Ovary (tissue), 9 donors: ENCODE results near the gene CSF2. TPM values are rescaled to one million over a fixed set of nuclear protein-coding genes. Genes with fewer than 3 reads are reported as not detected.

Source experiments
- DNase-seq, 5 donors: peaks; one replicate each; pipeline ENCODE4 v3.0.0-alpha.2; 2019 to 2020
- H3K27ac ChIP-seq, 2 donors: fragments of 200-600 bp; one replicate each; pipeline versions ENCODE4 v1.5.1 to v1.8.0; 2019 to 2022
- H3K27me3 ChIP-seq: fragments of 200-600 bp; one replicate; pipeline ENCODE4 v1.8.0; 2022
- H3K36me3 ChIP-seq: fragments of 200-600 bp; sonication (generic); one replicate; pipeline ENCODE4 v1.5.1; 2019
- H3K4me1 ChIP-seq: one replicate; pipeline ENCODE4 v1.8.1; 2013; ENCODE audit warnings: mild to moderate bottlenecking, moderate library complexity; ENCODE audit not compliant: insufficient read depth
- H3K4me3 ChIP-seq: fragments of 200-600 bp; sonication (generic); one replicate; pipeline ENCODE4 v1.5.1; 2017
- H3K9me3 ChIP-seq, 2 donors: fragments of 200-600 bp in 1 of 2; sonication (generic) in 1 of 2; one replicate each; pipeline versions ENCODE4 v1.5.1 to v1.8.1; 2013 to 2019; ENCODE audit warnings: mild to moderate bottlenecking in 1 of 2, moderate library complexity in 1 of 2
- EP300 ChIP-seq: sonication (generic); formaldehyde crosslinking; IDR thresholded peaks from one replicate; pipeline ENCODE4 v1.6.1; 2017; ENCODE audit warnings: antibody characterized with exemption
- POLR2A ChIP-seq: fragments of 450-650 bp; IDR thresholded peaks from one replicate; pipeline ENCODE4 v1.6.1; 2017; ENCODE audit warnings: antibody characterized with exemption, mild to moderate bottlenecking, moderate library complexity
- WGBS, 3 donors: extraction: QIAGEN DNeasy Blood & Tissue Kit in 1 of 3; methylation state at CpG; one replicate each; pipeline versions ENCODE4 v1.1.5 to v1.1.7; 2013 to 2017; 5-methylcytosine and 5-hydroxymethylcytosine counted together
- intact Hi-C, 4 donors: fragments of 100-400 bp; cut with DNase I; formaldehyde crosslinking; loops; one replicate each; pipeline versions ENCODE4 v1.11.0 to v1.15.1; 2022 to 2023
- polyA plus RNA-seq, 2 donors: library from polyadenylated mRNA; stranded (reverse); fragments of 200-250 nt in 1 of 2; fragments of 350-450 nt in 1 of 2; fragmentation: Illumina TruSeq in 1 of 2; extraction: RNeasy Lipid Tissue Mini Kit (QIAGEN cat#74804) in 1 of 2; gene quantifications; one replicate each; pipeline ENCODE4 v1.2.3, GENCODE V29; 2013 to 2014
- total RNA-seq, 7 donors: library from RNA; depleted of rRNA in 2 of 7; stranded (reverse); fragments of >200 nt in 2 of 7; fragmentation: NEBNext Ultra II Directional in 3 of 7; extraction: Animal tissue kit (Norgen Biotek cat#: 25700) in 3 of 7; gene quantifications; one replicate each; pipeline versions ENCODE4 v1.1.0 to v1.2.4, GENCODE V29; 2016 to 2023
- TF ChIP-seq, protein P1 (sequence below), 3 donors: fragments of 450-650 bp in 2 of 3; fragments of 200-600 bp in 1 of 3; IDR thresholded peaks; one replicate each; pipeline versions ENCODE4 v1.5.1 to v1.8.0; 2016 to 2022; ENCODE audit warnings: antibody characterized with exemption in 3 of 3, mild to moderate bottlenecking in 1 of 3
- donor health status: DM: no; HTN: no; CAD: no; lungs with moderate emphysema.
- donor health status: DM: no; HTN: no; CAD: no.
- donor health status: Bipolar disorder and iron deficiency.
- donor health status: DM: yes; HTN: yes; CAD: no.
- donor health status: DM: no; HTN: no; CAD: no.
- donor health status: DM: yes; HTN: yes; CAD: no.

Gene CSF2
- total and polyA plus RNA-seq, 9 donors = 0.28 TPM; not detected in 8

DNA sequence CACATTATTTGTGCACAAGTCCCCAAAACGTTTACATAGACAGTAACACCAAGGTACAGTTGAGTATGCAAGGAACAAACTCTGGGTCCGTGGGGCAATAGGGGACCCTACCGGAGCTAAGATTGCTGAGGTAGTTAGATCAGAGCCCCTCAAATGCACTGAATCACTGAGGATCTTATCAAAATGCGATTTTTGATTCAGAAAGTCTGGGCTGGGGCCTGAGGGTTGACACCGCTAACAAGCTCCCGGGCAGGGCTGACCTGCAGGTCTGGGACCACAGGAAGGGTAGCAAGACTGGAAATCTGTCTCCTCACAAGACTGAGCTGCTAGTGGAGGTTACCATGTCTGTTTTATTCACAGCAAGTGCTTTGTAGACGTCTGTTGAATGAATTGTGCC, 14.9 kb upstream of the CSF2 start:
- Histone ChIP-seq H3K4me1 (no peaks in the 10 kb centered on the region), H3K27ac (no peak overlapping the region), H3K9me3 (no peaks in the 10 kb centered on the region), H3K4me3 (no peak overlapping the region), H3K36me3 (no peaks in the 10 kb centered on the region), H3K27me3 (no peaks in the 10 kb centered on the region)
- DNase-seq = peak in 2 of 5 donors; percentile 4 to 7
- intact Hi-C loops = no loop called here
- WGBS, 3 donors = 78 to 80% (median 79%) methylated on average over 7 of the region's 7 CpGs
- TF ChIP-seq EP300 (no peak), POLR2A (no peak)
- TF ChIP-seq, protein P1, sequence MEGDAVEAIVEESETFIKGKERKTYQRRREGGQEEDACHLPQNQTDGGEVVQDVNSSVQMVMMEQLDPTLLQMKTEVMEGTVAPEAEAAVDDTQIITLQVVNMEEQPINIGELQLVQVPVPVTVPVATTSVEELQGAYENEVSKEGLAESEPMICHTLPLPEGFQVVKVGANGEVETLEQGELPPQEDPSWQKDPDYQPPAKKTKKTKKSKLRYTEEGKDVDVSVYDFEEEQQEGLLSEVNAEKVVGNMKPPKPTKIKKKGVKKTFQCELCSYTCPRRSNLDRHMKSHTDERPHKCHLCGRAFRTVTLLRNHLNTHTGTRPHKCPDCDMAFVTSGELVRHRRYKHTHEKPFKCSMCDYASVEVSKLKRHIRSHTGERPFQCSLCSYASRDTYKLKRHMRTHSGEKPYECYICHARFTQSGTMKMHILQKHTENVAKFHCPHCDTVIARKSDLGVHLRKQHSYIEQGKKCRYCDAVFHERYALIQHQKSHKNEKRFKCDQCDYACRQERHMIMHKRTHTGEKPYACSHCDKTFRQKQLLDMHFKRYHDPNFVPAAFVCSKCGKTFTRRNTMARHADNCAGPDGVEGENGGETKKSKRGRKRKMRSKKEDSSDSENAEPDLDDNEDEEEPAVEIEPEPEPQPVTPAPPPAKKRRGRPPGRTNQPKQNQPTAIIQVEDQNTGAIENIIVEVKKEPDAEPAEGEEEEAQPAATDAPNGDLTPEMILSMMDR (IDR thresholded peaks at IDR 0.05) = no peak

DNA sequence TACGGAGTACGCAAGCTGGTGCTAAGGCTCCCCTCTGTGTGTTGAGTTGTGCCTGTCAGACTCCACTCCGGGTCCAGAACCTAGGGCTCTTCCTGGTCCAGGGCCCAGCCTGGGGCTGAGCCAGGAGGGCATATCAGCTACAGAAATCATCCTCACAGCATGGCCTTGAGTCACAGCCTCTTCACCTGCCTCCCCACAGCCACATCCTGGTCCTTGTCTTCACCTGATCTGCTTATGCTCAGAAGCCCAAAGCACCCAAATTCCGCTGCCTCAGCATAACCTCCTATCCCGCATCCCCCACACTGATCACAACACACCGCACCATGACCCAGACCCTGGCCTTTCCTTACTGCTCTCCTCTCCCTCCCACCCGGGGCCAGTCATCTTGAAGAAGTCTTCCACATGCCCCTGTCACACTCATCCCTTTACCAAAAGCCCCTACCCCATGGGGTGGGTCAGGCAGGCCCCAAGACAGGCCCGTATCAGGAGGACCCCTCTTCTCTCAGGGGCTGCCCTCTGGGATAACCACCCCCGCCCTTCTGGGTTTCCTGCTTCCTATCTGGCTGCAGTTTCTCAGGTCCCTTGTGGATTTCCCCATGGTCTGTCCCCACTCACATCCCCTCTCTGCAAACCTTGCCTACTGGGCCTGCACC, 14.4 kb upstream of the CSF2 start:
- H3K27me3 ChIP-seq = no peaks in the 10 kb centered on the region
- TF ChIP-seq, protein P1 (IDR thresholded peaks at IDR 0.05) = no peak
- no peak for TF ChIP-seq POLR2A
- no peak for TF ChIP-seq EP300
- 71 to 84% (median 78%) methylated on average over 9 of the region's 9 CpGs for WGBS, 3 donors
- H3K36me3 ChIP-seq = no peaks in the 10 kb centered on the region
- peak in 3 of 5 donors; percentile 5 to 9 (median 8) for DNase-seq
- no peak overlapping the region for H3K4me3 ChIP-seq
- H3K27ac ChIP-seq = no peak overlapping the region
- H3K9me3 ChIP-seq = no peaks in the 10 kb centered on the region
- intact Hi-C loops = no loop called here
- no peaks in the 10 kb centered on the region for H3K4me1 ChIP-seq

GRCh38 chr5:132059696-132060500, 13.7 kb upstream of the CSF2 start:
- H3K36me3 ChIP-seq = no peaks in the 10 kb centered on the region
- intact Hi-C loops = loop anchor here in 3 of 4 donors (5.0 to 10.0 kb wide), 2 partner anchors 473 to 475 kb away; no protein-coding TSS in a partner anchor

GRCh38 chr5:132060501-132061161, 13.0 kb upstream of the CSF2 start, which contains the start of gene IL3:
Gene IL3, plus strand, starts transcription at chr5:132060655. Its CDS starts 52 bp downstream, at chr5:132060707.
- no peaks in the 10 kb centered on the region for H3K9me3 ChIP-seq
- 88 to 92% (median 89%) methylated on average over 16 of the region's 16 CpGs for WGBS, 3 donors
- no peaks in the 10 kb centered on the region for H3K27me3 ChIP-seq
- intact Hi-C loops = loop anchor here in 3 of 4 donors (5.0 to 10.0 kb wide), 2 partner anchors 473 to 476 kb away; no protein-coding TSS in a partner anchor
- H3K4me3 ChIP-seq = no peak within 1 kb of the TSS
- no peaks in the 10 kb centered on the region for H3K36me3 ChIP-seq
- no peaks in the 10 kb centered on the region for H3K4me1 ChIP-seq
- TF ChIP-seq EP300 = no peak
- TF ChIP-seq POLR2A = no peak
- TF ChIP-seq, protein P1 (IDR thresholded peaks at IDR 0.05) = no peak
- DNase-seq = peak in 3 of 5 donors; percentile 2 to 20 (median 5)
- no peak within 1 kb of the TSS for H3K27ac ChIP-seq

More at GRCh38 chr5:132059696-132060500, 13.7 kb upstream of the CSF2 start:
- H3K4me3 ChIP-seq = no peak overlapping the region
- no peaks in the 10 kb centered on the region for H3K9me3 ChIP-seq
- H3K27ac ChIP-seq = no peak overlapping the region
- 85 to 89% (median 89%) methylated on average over 12 to 13 of the region's 13 CpGs for WGBS, 3 donors
- H3K4me1 ChIP-seq = no peaks in the 10 kb centered on the region
- DNase-seq = peak in 3 of 5 donors; percentile 2 to 17 (median 5)
- no peaks in the 10 kb centered on the region for H3K27me3 ChIP-seq
- TF ChIP-seq, protein P1 (IDR thresholded peaks at IDR 0.05) = no peak
- TF ChIP-seq EP300 (no peak), POLR2A (no peak)
